H7 (cell line): Measurements from ENCODE around the gene MAN1A1. TPM values are rescaled to one million over a fixed set of nuclear protein-coding genes. Genes with fewer than 3 reads are reported as not detected.
A peak's percentile ranks its signal among the peaks of the same experiment; 100 is the strongest.

ENCODE experiments used
- DNase-seq: peaks from one replicate; pipeline ENCODE4 v3.0.0; 2012
- H3K27me3 ChIP-seq: 2 replicates; pipeline ENCODE4 v1.6.0; 2011; ENCODE audit warnings: mild to moderate bottlenecking, low read length; ENCODE audit not compliant: control insufficient read depth, insufficient read depth
- H3K36me3 ChIP-seq: replicated peaks from 2 replicates; pipeline ENCODE4 v1.5.1; 2011; ENCODE audit warnings: low read length; ENCODE audit not compliant: control insufficient read depth, insufficient read depth
- H3K4me3 ChIP-seq: 2 replicates; pipeline ENCODE4 v1.5.1; 2011; ENCODE audit warnings: low read depth, mild to moderate bottlenecking, control low read depth, low read length, moderate library complexity; ENCODE audit not compliant: insufficient read depth
- total RNA-seq: library from RNA; depleted of rRNA; stranded (reverse); fragments of >200 nt; shearing (Covaris generic); gene quantifications from 2 replicates; pipeline ENCODE4 v1.2.3, GENCODE V29; 2014

The MAN1A1 gene
- total RNA-seq, 1 experiment from 2014 or later = 14.5 TPM

DNA sequence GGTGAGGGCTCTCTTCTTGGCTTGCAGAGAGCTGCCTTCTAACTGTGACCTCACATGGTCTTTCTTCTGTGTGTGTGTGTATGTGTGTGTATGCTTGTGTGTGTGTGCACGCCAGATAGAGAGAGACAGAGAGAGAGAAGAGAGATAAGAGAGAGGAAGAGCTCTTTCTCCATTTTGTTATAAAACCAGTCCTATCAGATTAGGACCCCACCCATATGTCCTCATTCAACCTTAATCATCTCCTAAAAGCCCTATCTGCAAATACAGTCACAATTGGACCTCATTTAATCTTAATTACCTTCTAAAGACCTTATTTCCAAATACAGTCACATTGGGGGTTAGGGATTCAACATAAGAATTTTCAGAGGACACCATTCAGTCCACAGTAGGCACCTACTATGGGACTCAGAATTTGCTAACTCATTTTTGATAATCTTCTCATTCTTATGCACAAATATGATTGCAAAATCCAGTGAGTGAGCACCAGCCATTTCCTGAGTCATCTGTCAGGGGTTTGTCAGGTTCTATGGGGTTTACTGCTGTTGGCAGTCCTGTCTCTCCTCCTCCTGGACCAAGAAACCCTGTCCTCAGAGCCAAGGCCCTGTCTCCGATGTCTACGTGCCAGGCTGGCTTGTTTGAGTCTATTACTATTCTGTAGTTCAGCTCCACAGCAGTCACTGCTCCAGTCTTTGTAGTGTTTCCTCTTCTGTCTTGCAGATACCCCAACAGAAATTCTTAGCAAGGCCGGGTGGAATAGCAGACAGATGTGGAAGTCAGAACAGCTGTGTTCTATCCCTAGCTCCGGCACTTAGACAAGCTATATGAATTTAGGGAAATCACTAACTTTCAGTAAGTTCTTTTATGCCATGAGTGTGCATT is 212.1 kb downstream of the MAN1A1 start:
- H3K27me3 ChIP-seq = no peaks in the 10 kb centered on the region
- no peak for DNase-seq

GRCh38 chr6:119134752-119135151 is 214.8 kb downstream of the MAN1A1 start:
- DNase-seq = no peak

More for the DNA sequence above, 212.1 kb downstream of the MAN1A1 start:
- no peaks in the 10 kb centered on the region for H3K36me3 ChIP-seq
- H3K4me3 ChIP-seq = no peak overlapping the region

GRCh38 chr6:119133400-119133799 is 216.2 kb downstream of the MAN1A1 start:
- no peak for DNase-seq

More at GRCh38 chr6:119134752-119135151, 214.8 kb downstream of the MAN1A1 start:
- no peak overlapping the region for H3K4me3 ChIP-seq
- no peaks in the 10 kb centered on the region for H3K27me3 ChIP-seq
- H3K36me3 ChIP-seq = no peaks in the 10 kb centered on the region

GRCh38 chr6:119132261-119132981 is 217.1 kb downstream of the MAN1A1 start:
- DNase-seq = no peak
- H3K36me3 ChIP-seq = no peaks in the 10 kb centered on the region
- H3K27me3 ChIP-seq = no peaks in the 10 kb centered on the region
- H3K4me3 ChIP-seq = no peak overlapping the region

More at GRCh38 chr6:119133400-119133799, 216.2 kb downstream of the MAN1A1 start:
- Histone ChIP-seq H3K4me3 (no peak overlapping the region), H3K27me3 (no peaks in the 10 kb centered on the region), H3K36me3 (no peaks in the 10 kb centered on the region)

GRCh38 chr6:119129968-119130484 is 219.5 kb downstream of the MAN1A1 start:
- DNase-seq = no peak
- H3K4me3 ChIP-seq = no peak overlapping the region

DNA sequence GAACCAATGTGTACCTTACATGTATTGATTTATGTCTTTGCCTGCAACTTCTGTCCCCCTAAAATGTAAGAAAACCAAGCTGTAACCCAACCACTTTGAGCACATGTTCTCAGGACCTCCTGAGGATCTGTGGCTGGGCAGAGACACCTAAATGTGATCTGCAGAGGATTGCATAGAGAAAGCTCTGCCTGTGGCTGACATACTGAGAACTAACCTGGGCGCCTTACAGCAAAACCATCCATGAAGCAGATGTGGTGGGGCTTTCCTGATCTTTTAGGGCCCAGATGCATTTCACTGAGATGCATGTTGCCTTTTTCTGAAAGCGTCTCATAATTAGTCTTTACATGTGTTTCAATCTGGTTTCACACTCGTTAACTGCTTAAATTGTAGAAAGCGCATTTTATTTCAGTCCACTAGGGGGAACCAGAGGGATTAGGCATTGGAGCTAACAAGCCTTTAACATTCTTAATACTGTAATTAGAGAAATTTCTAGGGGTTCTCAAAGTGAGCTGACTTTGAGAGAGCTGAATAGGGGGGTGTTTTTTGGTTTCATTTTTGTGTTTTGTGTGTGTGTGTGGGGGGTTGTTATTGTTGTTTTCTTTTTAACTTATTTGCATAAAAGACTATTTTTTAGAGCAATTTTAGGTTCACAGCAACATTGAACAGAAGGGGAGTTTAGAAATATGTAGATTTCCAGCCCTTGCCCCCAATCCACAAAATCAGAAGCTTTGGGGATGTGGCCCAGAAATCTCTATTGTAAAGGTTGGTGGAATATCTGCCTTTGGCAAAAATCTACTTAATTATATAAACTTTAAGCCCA is 220.2 kb downstream of the MAN1A1 start:
- DNase-seq = peak; percentile 46
- Histone ChIP-seq H3K27me3 (no peaks in the 10 kb centered on the region), H3K4me3 (no peak overlapping the region)

More at GRCh38 chr6:119129968-119130484, 219.5 kb downstream of the MAN1A1 start:
- Histone ChIP-seq H3K27me3 (no peaks in the 10 kb centered on the region), H3K36me3 (no peaks in the 10 kb centered on the region)

GRCh38 chr6:119128252-119128912 is 221.2 kb downstream of the MAN1A1 start:
- Histone ChIP-seq H3K36me3 (no peaks in the 10 kb centered on the region), H3K27me3 (no peaks in the 10 kb centered on the region), H3K4me3 (no peak overlapping the region)
- DNase-seq = no peak

More for the DNA sequence above, 220.2 kb downstream of the MAN1A1 start:
- no peaks in the 10 kb centered on the region for H3K36me3 ChIP-seq

DNA sequence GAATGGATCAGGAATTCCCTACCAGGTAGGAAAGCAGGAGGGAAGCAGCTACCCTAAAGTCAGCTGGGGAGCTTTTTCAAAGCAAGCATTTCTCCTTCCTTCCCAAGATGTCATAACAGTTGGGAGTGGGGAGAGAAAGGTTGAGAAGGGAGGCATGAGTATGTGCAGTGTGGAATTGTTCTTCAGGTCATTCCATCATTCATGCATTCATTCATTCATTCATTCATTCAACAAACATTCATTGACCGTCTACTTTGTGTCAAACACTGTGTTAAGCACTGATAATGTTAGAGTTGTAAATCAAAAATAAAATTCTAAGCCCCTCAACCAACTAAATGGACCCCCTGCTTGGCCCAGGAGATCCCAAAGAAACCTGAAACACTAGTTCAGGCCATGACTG is 221.9 kb downstream of the MAN1A1 start:
- Histone ChIP-seq H3K36me3 (no peaks in the 10 kb centered on the region), H3K27me3 (no peaks in the 10 kb centered on the region), H3K4me3 (no peak overlapping the region)
- no peak for DNase-seq
